Astrocyte (in vitro differentiated cells and primary cell): ENCODE data around the gene MNAT1. TPM values are rescaled to one million over a fixed set of nuclear protein-coding genes. Genes with fewer than 3 reads are reported as not detected.

Experiments used
- DNase-seq: peaks from one replicate; pipeline ENCODE4 v3.0.0-alpha.2; 2010; ENCODE audit warnings: low read depth
- FAIRE-seq: peaks from 2 replicates; lab custom pipeline; 2011; peaks lifted over from hg19 to GRCh38; lab: Jason Lieb, UNC
- H2AFZ ChIP-seq: 2 replicates; pipeline ENCODE4 v1.6.0; 2012; ENCODE audit warnings: low read depth, low read length, inconsistent platforms
- H3K27ac ChIP-seq: 2 replicates; pipeline ENCODE4 v1.5.1; 2011; ENCODE audit warnings: low read depth, low read length, inconsistent platforms
- H3K27me3 ChIP-seq: 2 replicates; pipeline ENCODE4 v1.6.0; 2011; ENCODE audit warnings: low read length, inconsistent platforms; ENCODE audit not compliant: insufficient read depth
- H3K36me3 ChIP-seq: 2 replicates; pipeline ENCODE4 v1.5.1; 2011; ENCODE audit warnings: low read length, inconsistent platforms; ENCODE audit not compliant: insufficient read depth
- H3K4me1 ChIP-seq: 2 replicates; pipeline ENCODE4 v1.5.1; 2011; ENCODE audit warnings: low read length, inconsistent platforms; ENCODE audit not compliant: insufficient read depth
- H3K4me2 ChIP-seq: 2 replicates; pipeline ENCODE4 v1.6.0; 2012; ENCODE audit warnings: low read length, inconsistent platforms
- H3K4me3 ChIP-seq: 2 replicates; pipeline ENCODE4 v1.5.1; 2011; ENCODE audit warnings: low read depth, mild to moderate bottlenecking, low read length, inconsistent platforms; ENCODE audit not compliant: insufficient read depth
- H3K79me2 ChIP-seq: 2 replicates; pipeline ENCODE4 v1.6.0; 2012; ENCODE audit warnings: mild to moderate bottlenecking, low read length, inconsistent platforms; ENCODE audit not compliant: insufficient read depth
- H3K9ac ChIP-seq: 2 replicates; pipeline ENCODE4 v1.6.0; 2012; ENCODE audit warnings: mild to moderate bottlenecking, low read length, inconsistent platforms
- H3K9me3 ChIP-seq: 2 replicates; pipeline ENCODE4 v1.5.1; 2012; ENCODE audit warnings: low read depth, mild to moderate bottlenecking, low read length, inconsistent platforms; ENCODE audit not compliant: insufficient read depth
- H4K20me1 ChIP-seq: 2 replicates; pipeline ENCODE4 v1.6.0; 2012; ENCODE audit warnings: low read length, inconsistent platforms; ENCODE audit not compliant: insufficient read depth
- H3K27ac Mint-ChIP-seq: one replicate; pipeline ENCODE4 v1.8.0; 2021; ENCODE audit warnings: mild to moderate bottlenecking, mixed read lengths; ENCODE audit not compliant: unreplicated experiment
- H3K27me3 Mint-ChIP-seq: one replicate; pipeline ENCODE4 v1.8.0; 2021; ENCODE audit warnings: low read depth, mixed read lengths; ENCODE audit not compliant: unreplicated experiment
- H3K36me3 Mint-ChIP-seq: one replicate; pipeline ENCODE4 v1.8.0; 2021; ENCODE audit warnings: low read depth, mixed read lengths; ENCODE audit not compliant: unreplicated experiment
- H3K4me1 Mint-ChIP-seq: one replicate; pipeline ENCODE4 v1.8.0; 2021; ENCODE audit warnings: low read depth, mixed read lengths; ENCODE audit not compliant: unreplicated experiment
- H3K4me3 Mint-ChIP-seq: one replicate; pipeline ENCODE4 v1.8.0; 2021; ENCODE audit warnings: mild to moderate bottlenecking, moderate library complexity, mixed read lengths; ENCODE audit not compliant: unreplicated experiment
- H3K9me3 Mint-ChIP-seq: one replicate; pipeline ENCODE4 v1.8.0; 2021; ENCODE audit warnings: mild to moderate bottlenecking, mixed read lengths; ENCODE audit not compliant: unreplicated experiment
- CTCF ChIP-seq: IDR thresholded peaks from 2 replicates; pipeline ENCODE4 v1.5.1; 2011; ENCODE audit warnings: low read depth, mild to moderate bottlenecking, inconsistent platforms, low read length, moderate library complexity; ENCODE audit not compliant: insufficient read depth
- EZH2 ChIP-seq: IDR thresholded peaks from 2 replicates; pipeline ENCODE4 v1.6.1; 2012; ENCODE audit warnings: mild to moderate bottlenecking, low read length, inconsistent platforms; ENCODE audit not compliant: insufficient read depth
- total RNA-seq: library from RNA; stranded (reverse); gene quantifications from 2 replicates; pipeline ENCODE4 v1.2.1, GENCODE V29; 2021

The MNAT1 gene
- total RNA-seq, 1 donor from 2014 or later, result 36.0 TPM

- H3K27me3 ChIP-seq, result no peaks in the 10 kb centered on the region
- H4K20me1 ChIP-seq, result no peaks in the 10 kb centered on the region
- DNase-seq (no peak), FAIRE-seq (no peak)
- Mint-ChIP-seq H3K4me3 (no peak overlapping the region), H3K27ac (no peak overlapping the region), H3K4me1 (peaks cover 22% of the 10 kb centered on the region), H3K9me3 (no peaks in the 10 kb centered on the region), H3K27me3 (no peaks in the 10 kb centered on the region), H3K36me3 (no peaks in the 10 kb centered on the region)
- no peaks in the 10 kb centered on the region for H3K9me3 ChIP-seq
- TF ChIP-seq CTCF (no peak), EZH2 (no peak)
- no peak overlapping the region for H3K4me3 ChIP-seq
- H3K4me2 ChIP-seq, result no peak overlapping the region
- H3K9ac ChIP-seq, result no peak overlapping the region
- H3K36me3 ChIP-seq, result no peaks in the 10 kb centered on the region
- no peaks in the 10 kb centered on the region for H3K4me1 ChIP-seq
- H3K79me2 ChIP-seq, result no peaks in the 10 kb centered on the region
- no peak overlapping the region for H2AFZ ChIP-seq
- no peak overlapping the region for H3K27ac ChIP-seq
Observed at GRCh38 chr14:60968099-60968498, 233.5 kb downstream of the MNAT1 start.

GRCh38 chr14:60968671-60969070 lies 234.1 kb downstream of the MNAT1 start:
- Histone ChIP-seq H3K9ac (no peak overlapping the region), H3K9me3 (no peaks in the 10 kb centered on the region), H4K20me1 (no peaks in the 10 kb centered on the region), H3K27me3 (no peaks in the 10 kb centered on the region), H2AFZ (no peak overlapping the region), H3K4me2 (no peak overlapping the region), H3K79me2 (no peaks in the 10 kb centered on the region), H3K4me1 (no peaks in the 10 kb centered on the region), H3K36me3 (no peaks in the 10 kb centered on the region), H3K4me3 (no peak overlapping the region), H3K27ac (no peak overlapping the region)
- H3K4me1 Mint-ChIP-seq, result peaks cover 17% of the 10 kb centered on the region
- FAIRE-seq, result no peak
- no peak overlapping the region for H3K27ac Mint-ChIP-seq
- no peak for TF ChIP-seq EZH2
- no peak for TF ChIP-seq CTCF
- no peak overlapping the region for H3K4me3 Mint-ChIP-seq
- H3K9me3 Mint-ChIP-seq, result no peaks in the 10 kb centered on the region
- no peak for DNase-seq
- no peaks in the 10 kb centered on the region for H3K36me3 Mint-ChIP-seq
- no peaks in the 10 kb centered on the region for H3K27me3 Mint-ChIP-seq

- Histone ChIP-seq H3K27ac (no peak overlapping the region), H3K4me2 (no peak overlapping the region), H3K9me3 (no peaks in the 10 kb centered on the region), H3K79me2 (no peaks in the 10 kb centered on the region), H3K4me1 (no peaks in the 10 kb centered on the region), H3K27me3 (no peaks in the 10 kb centered on the region), H3K36me3 (peaks cover 3% of the 10 kb centered on the region), H3K4me3 (no peak overlapping the region), H4K20me1 (no peaks in the 10 kb centered on the region), H3K9ac (no peak overlapping the region), H2AFZ (no peak overlapping the region)
- no peak for DNase-seq
- no peak overlapping the region for H3K4me3 Mint-ChIP-seq
- no peaks in the 10 kb centered on the region for H3K9me3 Mint-ChIP-seq
- TF ChIP-seq CTCF (no peak), EZH2 (no peak)
- FAIRE-seq, result no peak
- no peaks in the 10 kb centered on the region for H3K36me3 Mint-ChIP-seq
- no peak overlapping the region for H3K27ac Mint-ChIP-seq
- H3K27me3 Mint-ChIP-seq, result no peaks in the 10 kb centered on the region
- H3K4me1 Mint-ChIP-seq, result peaks cover 7% of the 10 kb centered on the region
Observed at GRCh38 chr14:60970146-60970545, 235.6 kb downstream of the MNAT1 start.
